ENCODE data around the gene NOP16. TPM values are rescaled to one million over a fixed set of nuclear protein-coding genes. Genes with fewer than 3 reads are reported as not detected.
A peak's percentile ranks its signal among the peaks of the same experiment; 100 is the strongest.

Gene NOP16, protein sequence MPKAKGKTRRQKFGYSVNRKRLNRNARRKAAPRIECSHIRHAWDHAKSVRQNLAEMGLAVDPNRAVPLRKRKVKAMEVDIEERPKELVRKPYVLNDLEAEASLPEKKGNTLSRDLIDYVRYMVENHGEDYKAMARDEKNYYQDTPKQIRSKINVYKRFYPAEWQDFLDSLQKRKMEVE
- 9.9 TPM for total RNA-seq

- Histone ChIP-seq H3K27me3 (ENCODE audit: control insufficient read depth in 3 of 3, insufficient read depth in 3 of 3, low read length in 3 of 3) (no peaks in the 10 kb centered on the region), H3K4me1 (ENCODE audit: control insufficient read depth in 3 of 3, insufficient read depth in 3 of 3, low read length in 3 of 3) (peaks cover 25 to 45% (median 33%) of the 10 kb centered on the region in 3 donors), H3K4me3 (ENCODE audit: low read length in 3 of 3) (peak within 1 kb of the TSS; percentile 90 to 99 (median 92)), H3K9me3 (ENCODE audit: control insufficient read depth in 3 of 3, low read length in 3 of 3) (no peaks in the 10 kb centered on the region), H3K9ac (ENCODE audit: low read depth in 1 of 3, low read length in 3 of 3) (peak within 1 kb of the TSS; percentile 90 to 97 (median 95)), H3K36me3 (ENCODE audit: control insufficient read depth in 3 of 3, insufficient read depth in 3 of 3, low read length in 3 of 3) (peaks cover 45 to 51% (median 50%) of the 10 kb centered on the region in 3 donors), H3K27ac (ENCODE audit: low read depth, low read length) (peak within 1 kb of the TSS; percentile 98)
These were observed at the start of gene NOP16, which contains the start of gene HIGD2A for GRCh38 chr5:176388444-176389134. TSS of gene NOP16 (minus strand) at chr5:176388598. CDS start at chr5:176388539, 59 bp downstream. TSS of gene HIGD2A (plus strand) at chr5:176388751. CDS start at chr5:176388820, 69 bp downstream.

- Histone ChIP-seq H3K27ac (ENCODE audit: low read depth, low read length) (no peak overlapping the region), H3K27me3 (ENCODE audit: control insufficient read depth in 3 of 3, insufficient read depth in 3 of 3, low read length in 3 of 3) (peaks cover 4 to 10% (median 4%) of the 10 kb centered on the region in 3 donors), H3K36me3 (ENCODE audit: control insufficient read depth in 3 of 3, insufficient read depth in 3 of 3, low read length in 3 of 3) (no peaks in the 10 kb centered on the region), H3K4me3 (ENCODE audit: low read length in 3 of 3) (no peak overlapping the region), H3K9me3 (ENCODE audit: control insufficient read depth in 3 of 3, low read length in 3 of 3) (no peaks in the 10 kb centered on the region), H3K9ac (ENCODE audit: low read depth in 1 of 3, low read length in 3 of 3) (no peak overlapping the region), H3K4me1 (ENCODE audit: control insufficient read depth in 3 of 3, insufficient read depth in 3 of 3, low read length in 3 of 3) (no peaks in the 10 kb centered on the region)
These were observed 48.3 kb upstream of the NOP16 start for GRCh38 chr5:176436656-176437055.

GRCh38 chr5:176432707-176433106 is 44.3 kb upstream of the NOP16 start:
- Histone ChIP-seq H3K27ac (ENCODE audit: low read depth, low read length) (no peak overlapping the region), H3K36me3 (ENCODE audit: control insufficient read depth in 3 of 3, insufficient read depth in 3 of 3, low read length in 3 of 3) (no peaks in the 10 kb centered on the region), H3K9me3 (ENCODE audit: control insufficient read depth in 3 of 3, low read length in 3 of 3) (no peaks in the 10 kb centered on the region), H3K4me3 (ENCODE audit: low read length in 3 of 3) (no peak overlapping the region), H3K4me1 (ENCODE audit: control insufficient read depth in 3 of 3, insufficient read depth in 3 of 3, low read length in 3 of 3) (no peaks in the 10 kb centered on the region), H3K9ac (ENCODE audit: low read depth in 1 of 3, low read length in 3 of 3) (no peak overlapping the region), H3K27me3 (ENCODE audit: control insufficient read depth in 3 of 3, insufficient read depth in 3 of 3, low read length in 3 of 3) (peaks cover 0 to 2% (median 2%) of the 10 kb centered on the region in 3 donors)

- H3K27ac ChIP-seq (ENCODE audit: low read depth, low read length) = no peak overlapping the region
- no peaks in the 10 kb centered on the region for H3K9me3 ChIP-seq (ENCODE audit: control insufficient read depth in 3 of 3, low read length in 3 of 3)
- H3K36me3 ChIP-seq (ENCODE audit: control insufficient read depth in 3 of 3, insufficient read depth in 3 of 3, low read length in 3 of 3) = no peaks in the 10 kb centered on the region
- peaks cover 0 to 2% (median under 1%) of the 10 kb centered on the region in 3 donors for H3K27me3 ChIP-seq (ENCODE audit: control insufficient read depth in 3 of 3, insufficient read depth in 3 of 3, low read length in 3 of 3)
- H3K9ac ChIP-seq (ENCODE audit: low read depth in 1 of 3, low read length in 3 of 3) = no peak overlapping the region
- no peak overlapping the region for H3K4me3 ChIP-seq (ENCODE audit: low read length in 3 of 3)
- H3K4me1 ChIP-seq (ENCODE audit: control insufficient read depth in 3 of 3, insufficient read depth in 3 of 3, low read length in 3 of 3) = no peaks in the 10 kb centered on the region
These were observed 41.6 kb upstream of the NOP16 start for GRCh38 chr5:176429972-176430371.

- no peak overlapping the region for H3K4me3 ChIP-seq (ENCODE audit: low read length in 3 of 3)
- no peaks in the 10 kb centered on the region for H3K4me1 ChIP-seq (ENCODE audit: control insufficient read depth in 3 of 3, insufficient read depth in 3 of 3, low read length in 3 of 3)
- no peak overlapping the region for H3K27ac ChIP-seq (ENCODE audit: low read depth, low read length)
- H3K9me3 ChIP-seq (ENCODE audit: control insufficient read depth in 3 of 3, low read length in 3 of 3) = no peaks in the 10 kb centered on the region
- no peaks in the 10 kb centered on the region for H3K36me3 ChIP-seq (ENCODE audit: control insufficient read depth in 3 of 3, insufficient read depth in 3 of 3, low read length in 3 of 3)
- H3K27me3 ChIP-seq (ENCODE audit: control insufficient read depth in 3 of 3, insufficient read depth in 3 of 3, low read length in 3 of 3) = peaks cover 0 to 2% (median 0%) of the 10 kb centered on the region in 3 donors
- no peak overlapping the region for H3K9ac ChIP-seq (ENCODE audit: low read depth in 1 of 3, low read length in 3 of 3)
These were observed 39.6 kb upstream of the NOP16 start for GRCh38 chr5:176427971-176428370.

DNA sequence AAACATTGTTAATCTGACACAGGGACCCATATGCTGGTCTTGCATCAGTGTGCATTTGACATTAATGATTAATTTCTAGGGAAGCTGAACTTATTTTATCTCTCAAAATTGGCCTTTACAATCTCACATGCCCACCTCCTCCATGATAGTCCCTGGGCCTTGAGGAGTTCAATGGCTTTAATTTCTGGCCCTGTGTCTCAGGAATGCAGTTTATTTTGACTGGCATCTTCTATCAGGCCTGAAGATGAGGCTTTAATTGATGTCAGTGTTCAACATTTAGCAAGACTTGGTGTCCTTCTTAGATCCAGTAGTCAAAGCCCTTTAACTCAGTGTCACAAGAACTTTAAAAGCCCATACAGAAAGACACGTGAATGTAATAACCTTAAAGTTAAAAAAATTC is 38.5 kb upstream of the NOP16 start:
- Histone ChIP-seq H3K27ac (ENCODE audit: low read depth, low read length) (no peak overlapping the region), H3K36me3 (ENCODE audit: control insufficient read depth in 3 of 3, insufficient read depth in 3 of 3, low read length in 3 of 3) (no peaks in the 10 kb centered on the region), H3K4me1 (ENCODE audit: control insufficient read depth in 3 of 3, insufficient read depth in 3 of 3, low read length in 3 of 3) (no peaks in the 10 kb centered on the region), H3K9me3 (ENCODE audit: control insufficient read depth in 3 of 3, low read length in 3 of 3) (no peaks in the 10 kb centered on the region), H3K4me3 (ENCODE audit: low read length in 3 of 3) (no peak overlapping the region), H3K27me3 (ENCODE audit: control insufficient read depth in 3 of 3, insufficient read depth in 3 of 3, low read length in 3 of 3) (no peaks in the 10 kb centered on the region), H3K9ac (ENCODE audit: low read depth in 1 of 3, low read length in 3 of 3) (no peak overlapping the region)

DNA sequence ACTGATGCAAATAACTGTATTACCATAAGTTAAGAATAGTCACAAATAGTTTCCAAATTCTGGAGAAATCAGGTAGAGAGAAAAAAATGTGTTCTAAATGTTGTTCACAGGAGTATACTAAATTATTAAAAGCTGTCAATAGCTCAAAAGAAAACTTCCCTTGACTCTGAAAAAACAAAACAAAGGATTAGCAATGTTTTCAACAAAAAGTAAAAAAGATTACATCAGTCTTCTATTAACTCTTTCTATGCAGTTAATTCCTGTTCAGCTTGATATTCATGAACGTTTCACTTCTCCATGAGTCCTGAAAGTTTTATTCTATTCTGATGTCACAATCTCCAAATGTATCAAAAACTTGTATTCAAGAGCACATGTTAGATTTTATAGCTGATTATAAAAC is 37.4 kb upstream of the NOP16 start:
- Histone ChIP-seq H3K27me3 (ENCODE audit: control insufficient read depth in 3 of 3, insufficient read depth in 3 of 3, low read length in 3 of 3) (no peaks in the 10 kb centered on the region), H3K4me1 (ENCODE audit: control insufficient read depth in 3 of 3, insufficient read depth in 3 of 3, low read length in 3 of 3) (no peaks in the 10 kb centered on the region)

DNA sequence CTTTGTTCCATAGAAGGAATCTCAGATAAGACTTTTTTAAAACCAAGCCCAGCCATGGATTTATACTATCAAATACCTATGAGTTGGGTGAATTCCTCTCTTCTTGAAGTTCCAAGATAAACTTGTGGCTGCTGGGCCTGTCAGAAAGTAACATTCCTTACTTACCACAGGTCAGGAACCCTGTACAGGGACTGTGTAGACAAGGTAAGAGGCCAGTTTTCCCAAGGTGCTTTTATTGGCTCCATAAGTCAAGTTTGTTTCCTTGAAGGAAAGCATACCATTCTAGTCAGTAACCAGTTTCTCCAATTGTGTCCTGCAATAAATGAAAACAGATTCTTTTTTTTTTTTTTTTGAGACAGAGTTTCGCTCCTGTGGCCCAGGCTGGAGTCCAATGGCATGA is 36.7 kb upstream of the NOP16 start:
- Histone ChIP-seq H3K27me3 (ENCODE audit: control insufficient read depth in 3 of 3, insufficient read depth in 3 of 3, low read length in 3 of 3) (no peaks in the 10 kb centered on the region), H3K4me3 (ENCODE audit: low read length in 3 of 3) (no peak overlapping the region), H3K9me3 (ENCODE audit: control insufficient read depth in 3 of 3, low read length in 3 of 3) (no peaks in the 10 kb centered on the region), H3K9ac (ENCODE audit: low read depth in 1 of 3, low read length in 3 of 3) (no peak overlapping the region), H3K4me1 (ENCODE audit: control insufficient read depth in 3 of 3, insufficient read depth in 3 of 3, low read length in 3 of 3) (no peaks in the 10 kb centered on the region), H3K36me3 (ENCODE audit: control insufficient read depth in 3 of 3, insufficient read depth in 3 of 3, low read length in 3 of 3) (no peaks in the 10 kb centered on the region), H3K27ac (ENCODE audit: low read depth, low read length) (no peak overlapping the region)

More for the DNA sequence above, 37.4 kb upstream of the NOP16 start:
- Histone ChIP-seq H3K9ac (ENCODE audit: low read depth in 1 of 3, low read length in 3 of 3) (no peak overlapping the region), H3K27ac (ENCODE audit: low read depth, low read length) (no peak overlapping the region), H3K9me3 (ENCODE audit: control insufficient read depth in 3 of 3, low read length in 3 of 3) (no peaks in the 10 kb centered on the region), H3K4me3 (ENCODE audit: low read length in 3 of 3) (no peak overlapping the region), H3K36me3 (ENCODE audit: control insufficient read depth in 3 of 3, insufficient read depth in 3 of 3, low read length in 3 of 3) (no peaks in the 10 kb centered on the region)

DNA sequence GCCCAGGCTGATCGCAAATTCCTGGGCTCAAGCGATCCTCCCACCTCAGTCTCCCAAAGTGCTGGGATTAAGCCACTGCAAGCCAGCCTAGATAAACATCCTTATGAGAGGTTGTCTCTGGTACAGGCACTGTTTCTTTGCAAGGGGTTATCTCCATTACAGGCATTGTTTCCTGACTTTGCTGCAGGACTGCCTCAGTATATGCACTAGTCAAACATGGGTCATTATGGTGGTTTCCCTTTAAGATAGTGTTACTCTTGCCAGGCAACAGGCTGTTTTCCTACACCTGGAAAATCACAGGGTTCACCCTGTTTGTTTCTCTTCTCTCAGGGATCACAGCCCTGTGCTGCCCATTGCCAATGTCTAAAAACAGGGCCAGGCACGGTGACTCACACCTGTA is 35.8 kb upstream of the NOP16 start:
- Histone ChIP-seq H3K27ac (ENCODE audit: low read depth, low read length) (no peak overlapping the region), H3K4me3 (ENCODE audit: low read length in 3 of 3) (no peak overlapping the region), H3K27me3 (ENCODE audit: control insufficient read depth in 3 of 3, insufficient read depth in 3 of 3, low read length in 3 of 3) (no peaks in the 10 kb centered on the region), H3K36me3 (ENCODE audit: control insufficient read depth in 3 of 3, insufficient read depth in 3 of 3, low read length in 3 of 3) (no peaks in the 10 kb centered on the region), H3K4me1 (ENCODE audit: control insufficient read depth in 3 of 3, insufficient read depth in 3 of 3, low read length in 3 of 3) (no peaks in the 10 kb centered on the region), H3K9me3 (ENCODE audit: control insufficient read depth in 3 of 3, low read length in 3 of 3) (no peaks in the 10 kb centered on the region), H3K9ac (ENCODE audit: low read depth in 1 of 3, low read length in 3 of 3) (no peak overlapping the region)

- H3K36me3 ChIP-seq (ENCODE audit: control insufficient read depth in 3 of 3, insufficient read depth in 3 of 3, low read length in 3 of 3) = no peaks in the 10 kb centered on the region
These were observed 32.7 kb upstream of the NOP16 start for GRCh38 chr5:176420972-176421544.

More at GRCh38 chr5:176420972-176421544, 32.7 kb upstream of the NOP16 start:
- peaks cover 7 to 8% (median 7%) of the 10 kb centered on the region in 3 donors for H3K4me1 ChIP-seq (ENCODE audit: control insufficient read depth in 3 of 3, insufficient read depth in 3 of 3, low read length in 3 of 3)
- no peaks in the 10 kb centered on the region for H3K9me3 ChIP-seq (ENCODE audit: control insufficient read depth in 3 of 3, low read length in 3 of 3)
- H3K9ac ChIP-seq (ENCODE audit: low read depth in 1 of 3, low read length in 3 of 3) = no peak overlapping the region
- no peaks in the 10 kb centered on the region for H3K27me3 ChIP-seq (ENCODE audit: control insufficient read depth in 3 of 3, insufficient read depth in 3 of 3, low read length in 3 of 3)
- H3K4me3 ChIP-seq (ENCODE audit: low read length in 3 of 3) = no peak overlapping the region
- no peak overlapping the region for H3K27ac ChIP-seq (ENCODE audit: low read depth, low read length)
